ENCODE measurements around the gene INO80C. TPM values are rescaled to one million over a fixed set of nuclear protein-coding genes. Genes with fewer than 3 reads are reported as not detected.
A peak's percentile ranks its signal among the peaks of the same experiment; 100 is the strongest.

The INO80C gene
- polyA plus RNA-seq (41.6 to 54.7 TPM (median 43.7 TPM) in 3 replicates), polyA minus RNA-seq (19.7 to 32.4 TPM (median 20.8 TPM) in 3 replicates)
- polyA plus RNA-seq (2011; ENCODE audit: low read depth): 24.0 TPM
- polyA plus RNA-seq (2011; cell fraction: cytosol; rRNA removed): 30.4 and 32.9 TPM in 2 replicates
- 48.2 and 56.9 TPM in 2 replicates for polyA plus RNA-seq (2011; cell fraction: nucleus; rRNA removed)
- 27.2 and 40.3 TPM in 2 replicates for polyA plus RNA-seq (2012; ENCODE audit: low replicate concordance)
- 24.6 TPM for polyA minus RNA-seq (2011; cell fraction: cytosol; rRNA and poly(A)+ RNA removed)
- 12.5 and 15.1 TPM in 2 replicates for polyA minus RNA-seq (2011; cell fraction: nucleus; rRNA and poly(A)+ RNA removed)

- Histone ChIP-seq H3K9me1 (ENCODE audit: control insufficient read depth, extremely low read depth, insufficient read depth, low read length) (no peaks in the 10 kb centered on the region), H3K27ac (ENCODE audit: control insufficient read depth, insufficient read depth, low read length) (peak within 1 kb of the TSS; percentile 98), H3K36me3 (ENCODE audit: control insufficient read depth in 2 of 2, extremely low read depth in 1 of 2, insufficient read depth in 2 of 2, low read length in 2 of 2) (no peaks in the 10 kb centered on the region), H3K4me3 (ENCODE audit: control insufficient read depth in 2 of 3, extremely low read depth in 1 of 3, insufficient read depth in 2 of 3, low read depth in 1 of 3, low read length in 3 of 3) (peak within 1 kb of the TSS; percentile 64 to 87 (median 85)), H3K9me3 (ENCODE audit: control insufficient read depth, low read depth, low read length) (no peaks in the 10 kb centered on the region), H3K9ac (ENCODE audit: control insufficient read depth, extremely low read depth, insufficient read depth, low read length) (peak within 1 kb of the TSS; percentile 90), H3K4me2 (ENCODE audit: control insufficient read depth, extremely low read depth, insufficient read depth, low read depth, low read length) (peak within 1 kb of the TSS; percentile 98), H3K4me1 (ENCODE audit: control insufficient read depth, extremely low read depth, insufficient read depth, low read length) (peaks cover 45% of the 10 kb centered on the region), H4K20me1 (ENCODE audit: control insufficient read depth, extremely low read depth, insufficient read depth, low read length) (no peaks in the 10 kb centered on the region), H3K27me3 (ENCODE audit: control insufficient read depth, extremely low read depth, insufficient read depth, low read length) (no peaks in the 10 kb centered on the region), H3K79me2 (ENCODE audit: control insufficient read depth, insufficient read depth, low read length) (peaks cover 33% of the 10 kb centered on the region), H2AFZ (ENCODE audit: control insufficient read depth, low read length) (peak within 1 kb of the TSS; percentile 95)
- DNase-seq (ENCODE audit: low read depth, low spot score) (no peak), FAIRE-seq (peak; percentile 67)
- dilution Hi-C loops (cut with MboI; ENCODE audit: extremely low pct_ligation_motif_present, low sequenced_read_pairs): no loop called here
- TF ChIP-seq CTCF (optimal IDR thresholded peaks at IDR 0.05 in 1 of 3, IDR thresholded peaks at IDR 0.05 in 1 of 3, conservative IDR thresholded peaks at IDR 0.05 in 1 of 3; ENCODE audit: extremely low read depth in 1 of 3, insufficient read depth in 2 of 3, low read length in 3 of 3) (no peak), EZH2 (IDR thresholded peaks at IDR 0.05; ENCODE audit: low read length) (no peak)
Observed at GRCh38 chr18:35497370-35498197, at the start of gene INO80C. Gene INO80C, minus strand, starts transcription at chr18:35497960. Its CDS starts 86 bp downstream, at chr18:35497874.

- no peaks in the 10 kb centered on the region for H3K9me3 ChIP-seq (ENCODE audit: control insufficient read depth, low read depth, low read length)
- no peak overlapping the region for H3K9ac ChIP-seq (ENCODE audit: control insufficient read depth, extremely low read depth, insufficient read depth, low read length)
- no peaks in the 10 kb centered on the region for H3K4me1 ChIP-seq (ENCODE audit: control insufficient read depth, extremely low read depth, insufficient read depth, low read length)
- H2AFZ ChIP-seq (ENCODE audit: control insufficient read depth, low read length): no peak overlapping the region
- no peaks in the 10 kb centered on the region for H3K27me3 ChIP-seq (ENCODE audit: control insufficient read depth, extremely low read depth, insufficient read depth, low read length)
- dilution Hi-C loops (cut with MboI; ENCODE audit: extremely low pct_ligation_motif_present, low sequenced_read_pairs): no loop called here
- no peaks in the 10 kb centered on the region for H3K36me3 ChIP-seq (ENCODE audit: control insufficient read depth in 2 of 2, extremely low read depth in 1 of 2, insufficient read depth in 2 of 2, low read length in 2 of 2)
- H3K4me2 ChIP-seq (ENCODE audit: control insufficient read depth, extremely low read depth, insufficient read depth, low read depth, low read length): no peak overlapping the region
- DNase-seq (ENCODE audit: low read depth, low spot score) (no peak), FAIRE-seq (no peak)
- H3K9me1 ChIP-seq (ENCODE audit: control insufficient read depth, extremely low read depth, insufficient read depth, low read length): no peaks in the 10 kb centered on the region
- H3K79me2 ChIP-seq (ENCODE audit: control insufficient read depth, insufficient read depth, low read length): no peaks in the 10 kb centered on the region
- TF ChIP-seq CTCF (optimal IDR thresholded peaks at IDR 0.05 in 1 of 3, IDR thresholded peaks at IDR 0.05 in 1 of 3, conservative IDR thresholded peaks at IDR 0.05 in 1 of 3; ENCODE audit: extremely low read depth in 1 of 3, insufficient read depth in 2 of 3, low read length in 3 of 3): no peak
- TF ChIP-seq EZH2 (IDR thresholded peaks at IDR 0.05; ENCODE audit: low read length): no peak
- no peak overlapping the region for H3K27ac ChIP-seq (ENCODE audit: control insufficient read depth, insufficient read depth, low read length)
- no peak overlapping the region for H3K4me3 ChIP-seq (ENCODE audit: control insufficient read depth in 2 of 3, extremely low read depth in 1 of 3, insufficient read depth in 2 of 3, low read depth in 1 of 3, low read length in 3 of 3)
- H4K20me1 ChIP-seq (ENCODE audit: control insufficient read depth, extremely low read depth, insufficient read depth, low read length): no peaks in the 10 kb centered on the region
Observed at GRCh38 chr18:35547008-35547605, 49.3 kb upstream of the INO80C start.
